SK-N-SH (cell line): ENCODE measurements around the gene HSPA1L. TPM values are rescaled to one million over a fixed set of nuclear protein-coding genes. Genes with fewer than 3 reads are reported as not detected.
A peak's percentile ranks its signal among the peaks of the same experiment; 100 is the strongest.

ENCODE experiments used
- CTCF ChIA-PET: fragments of 300-600, 350-600 bp; formaldehyde crosslinking; extraction: SDS; loops from one replicate; lab custom pipeline; 2021; lab: Yijun Ruan, JAX
- POLR2A ChIA-PET: fragments of 350-600 bp; sonication (Branson Sonifier 250); formaldehyde crosslinking; extraction: SDS; loops from one replicate; lab custom pipeline; 2020; ENCODE audit warnings: antibody characterized with exemption, inconsistent platforms; lab: Yijun Ruan, JAX
- DNase-seq: peaks from one replicate; pipeline ENCODE4 v3.0.0; 2012
- H2AFZ ChIP-seq: fragments of 200-600 bp; sonication (generic); 2 replicates; pipeline ENCODE4 v1.8.1; 2016; ENCODE audit warnings: antibody characterized with exemption, mild to moderate bottlenecking, low read depth
- H3F3A ChIP-seq: fragments of 200-600 bp; sonication (generic); replicated peaks from 2 replicates; pipeline ENCODE3; 2016; ENCODE audit warnings: antibody characterized with exemption, mild to moderate bottlenecking; ENCODE audit not compliant: insufficient read depth
- H3K27ac ChIP-seq, 2 experiments: fragments of 200-500 bp in 1 of 2; fragments of 200-600 bp in 1 of 2; sonication (Bioruptor generic) in 1 of 2; sonication (generic), shearing (Covaris generic) in 1 of 2; 2 replicates each; pipeline versions ENCODE4 v1.5.1 to v1.6.1; 2014 to 2016; ENCODE audit warnings: low read depth in 2 of 2, inconsistent platforms in 1 of 2, low read length in 1 of 2, mild to moderate bottlenecking in 1 of 2, mixed read lengths in 1 of 2
- H3K27me3 ChIP-seq: fragments of 200-600 bp; sonication (generic), shearing (Covaris generic); 2 replicates; pipeline ENCODE4 v1.6.1; 2016; ENCODE audit warnings: mixed run types; ENCODE audit not compliant: insufficient read depth
- H3K36me3 ChIP-seq, 2 experiments: fragments of 200-500 bp in 1 of 2; fragments of 200-600 bp in 1 of 2; sonication (Bioruptor generic) in 1 of 2; sonication (generic) in 1 of 2; replicated peaks in 1 of 2; 2 replicates each; pipeline versions ENCODE3 to v1.5.1; 2014 to 2016; ENCODE audit warnings: low read length in 1 of 2, mild to moderate bottlenecking in 1 of 2; ENCODE audit not compliant: insufficient read depth in 2 of 2, control insufficient read depth in 1 of 2
- H3K4me1 ChIP-seq, 2 experiments: fragments of 200-500 bp in 1 of 2; fragments of 200-600 bp in 1 of 2; sonication (Bioruptor generic) in 1 of 2; sonication (generic), shearing (Covaris generic) in 1 of 2; 2 replicates each; pipeline versions ENCODE4 v1.5.1 to v1.6.1; 2014 to 2016; ENCODE audit warnings: low read depth in 1 of 2, low read length in 1 of 2, mixed run types in 1 of 2; ENCODE audit not compliant: insufficient read depth in 2 of 2, control insufficient read depth in 1 of 2
- H3K4me2 ChIP-seq: fragments of 200-600 bp; sonication (generic), shearing (Covaris generic); 2 replicates; pipeline ENCODE4 v1.6.1; 2017; ENCODE audit warnings: mixed run types
- H3K4me3 ChIP-seq, 2 experiments: fragments of 200-500 bp in 1 of 2; fragments of 200-600 bp in 1 of 2; sonication (Bioruptor generic) in 1 of 2; sonication (generic), shearing (Covaris generic) in 1 of 2; 2 replicates each; pipeline versions ENCODE4 v1.5.1 to v1.8.1; 2014 to 2016; ENCODE audit warnings: low read depth in 2 of 2, inconsistent platforms in 1 of 2, low read length in 1 of 2, mild to moderate bottlenecking in 1 of 2, mixed read lengths in 1 of 2, moderate library complexity in 1 of 2
- H3K79me2 ChIP-seq: fragments of 200-600 bp; sonication (generic); 2 replicates; pipeline ENCODE4 v1.8.1; 2017; ENCODE audit warnings: mild to moderate bottlenecking; ENCODE audit not compliant: insufficient read depth
- H3K9ac ChIP-seq: fragments of 200-600 bp; sonication (generic); 2 replicates; pipeline ENCODE4 v1.6.1; 2017; ENCODE audit warnings: mixed run types
- H3K9me2 ChIP-seq: fragments of 200-600 bp; sonication (generic); 2 replicates; pipeline ENCODE4 v1.6.1; 2017; ENCODE audit warnings: mixed run types
- H3K9me3 ChIP-seq: fragments of 200-600 bp; sonication (generic); 2 replicates; pipeline ENCODE4 v1.6.1; 2017; ENCODE audit warnings: mixed run types, mild to moderate bottlenecking, moderate library complexity
- H4K20me1 ChIP-seq: fragments of 200-600 bp; sonication (generic); 2 replicates; pipeline ENCODE4 v1.6.1; 2017; ENCODE audit warnings: mild to moderate bottlenecking, mixed run types; ENCODE audit not compliant: insufficient read depth
- CHD2 ChIP-seq: fragments of 150-350 bp; IDR thresholded peaks from 2 replicates; pipeline ENCODE4 v1.6.1; 2018; ENCODE audit warnings: low read length; ENCODE audit not compliant: partially characterized antibody
- EP300 ChIP-seq, 2 experiments: IDR thresholded peaks; 2 replicates each; pipeline versions ENCODE4 v1.4.0 to v1.6.1; 2012; ENCODE audit warnings: borderline replicate concordance in 1 of 2, low read depth in 1 of 2, low read length in 1 of 2
- MAX ChIP-seq: IDR thresholded peaks from 2 replicates; pipeline ENCODE4 v1.4.0; 2012; ENCODE audit warnings: low read depth
- POLR2AphosphoS5 ChIP-seq: IDR thresholded peaks from 2 replicates; pipeline ENCODE4 v1.6.1; 2012; ENCODE audit warnings: low read depth, low read length
- RCOR1 ChIP-seq: fragments of 150-350 bp; IDR thresholded peaks from 2 replicates; pipeline ENCODE4 v1.6.1; 2017; ENCODE audit warnings: antibody characterized with exemption, low read length
- SIN3A ChIP-seq: IDR thresholded peaks from 2 replicates; pipeline ENCODE4 v1.6.1; 2012; ENCODE audit warnings: low read depth, mild to moderate bottlenecking, low read length, moderate library complexity, borderline replicate concordance
- TEAD4 ChIP-seq: IDR thresholded peaks from 2 replicates; pipeline ENCODE4 v1.4.0; 2012; ENCODE audit warnings: mild to moderate bottlenecking, borderline replicate concordance; ENCODE audit not compliant: insufficient read depth
- WGBS: methylation state at CpG from one replicate; pipeline ENCODE4 v1.1.6; 2017; ENCODE audit warnings: low lambda C conversion rate; 5-methylcytosine and 5-hydroxymethylcytosine counted together
- polyA plus RNA-seq, 3 experiments: library from polyadenylated mRNA; depleted of rRNA; stranded (reverse); fragments of >200 nt; gene quantifications; 2 replicates each; pipeline ENCODE4 v1.2.3, GENCODE V29; 2012
- TF ChIP-seq, protein P1 (sequence below): fragments of 200-600 bp; sonication (generic); IDR thresholded peaks from 2 replicates; pipeline ENCODE4 v1.6.1; 2017; ENCODE audit warnings: antibody characterized with exemption, mild to moderate bottlenecking, moderate library complexity

The HSPA1L gene
- polyA plus RNA-seq, 1 of the 3 experiments (the other 2 are of a cell fraction), result 0.69 TPM

- no peak for DNase-seq
- CTCF ChIA-PET, result interaction anchor here (0.5 to 1.4 kb wide), 9 partner anchors 26 to 156 kb away, joined by 3 to 7 read pairs (median 3); partner anchors contain the start of genes LY6G5C and VARS1
- no peaks in the 10 kb centered on the region for H3K27me3 ChIP-seq
- no peaks in the 10 kb centered on the region for H3K9me3 ChIP-seq
- peaks cover 23 to 52% of the 10 kb centered on the region in 2 experiments for H3K36me3 ChIP-seq
- H3F3A ChIP-seq, result peaks cover 70% of the 10 kb centered on the region
- no peak overlapping the region for H2AFZ ChIP-seq
- TF ChIP-seq TEAD4 (no peak), POLR2AphosphoS5 (peak; percentile 3; the same call in 1 of the 2 replicates), CHD2 (no peak), EP300 (IDR thresholded peaks at IDR 0.05; ENCODE audit: borderline replicate concordance in 1 of 2, low read depth in 1 of 2, low read length in 1 of 2) (no peak), SIN3A (peak; percentile 16; the same call in 1 of the 2 replicates)
- TF ChIP-seq, protein P1, sequence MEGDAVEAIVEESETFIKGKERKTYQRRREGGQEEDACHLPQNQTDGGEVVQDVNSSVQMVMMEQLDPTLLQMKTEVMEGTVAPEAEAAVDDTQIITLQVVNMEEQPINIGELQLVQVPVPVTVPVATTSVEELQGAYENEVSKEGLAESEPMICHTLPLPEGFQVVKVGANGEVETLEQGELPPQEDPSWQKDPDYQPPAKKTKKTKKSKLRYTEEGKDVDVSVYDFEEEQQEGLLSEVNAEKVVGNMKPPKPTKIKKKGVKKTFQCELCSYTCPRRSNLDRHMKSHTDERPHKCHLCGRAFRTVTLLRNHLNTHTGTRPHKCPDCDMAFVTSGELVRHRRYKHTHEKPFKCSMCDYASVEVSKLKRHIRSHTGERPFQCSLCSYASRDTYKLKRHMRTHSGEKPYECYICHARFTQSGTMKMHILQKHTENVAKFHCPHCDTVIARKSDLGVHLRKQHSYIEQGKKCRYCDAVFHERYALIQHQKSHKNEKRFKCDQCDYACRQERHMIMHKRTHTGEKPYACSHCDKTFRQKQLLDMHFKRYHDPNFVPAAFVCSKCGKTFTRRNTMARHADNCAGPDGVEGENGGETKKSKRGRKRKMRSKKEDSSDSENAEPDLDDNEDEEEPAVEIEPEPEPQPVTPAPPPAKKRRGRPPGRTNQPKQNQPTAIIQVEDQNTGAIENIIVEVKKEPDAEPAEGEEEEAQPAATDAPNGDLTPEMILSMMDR, result peak; percentile 21
- TF ChIP-seq, all 33 proteins: peak for 3
- WGBS, result 3% methylated on average over 12 of the region's 12 CpGs
- peak overlapping the region; percentile 99 for H3K4me2 ChIP-seq
- H3K4me3 ChIP-seq, result peak overlapping the region; percentile 66 to 96
- H3K9ac ChIP-seq, result peak overlapping the region; percentile 88
- H3K27ac ChIP-seq, result peak overlapping the region in 1 of 2 experiments; percentile 90; a peak in 2 of 4 replicates
- H3K9me2 ChIP-seq, result no peaks in the 10 kb centered on the region
- peaks cover 48% of the 10 kb centered on the region for H3K79me2 ChIP-seq
- POLR2A ChIA-PET, result interaction anchor here (0.7 to 3.2 kb wide), 6 partner anchors 7 to 161 kb away, joined by 3 to 16 read pairs (median 4); partner anchors contain the start of genes LSM2 and NEU1
- peaks cover 14 to 18% of the 10 kb centered on the region in 2 experiments; a peak in 2 of 4 replicates for H3K4me1 ChIP-seq
- peaks cover 52% of the 10 kb centered on the region for H4K20me1 ChIP-seq
Observed at GRCh38 chr6:31836474-31837368, 21.6 kb upstream of the HSPA1L start.

DNA sequence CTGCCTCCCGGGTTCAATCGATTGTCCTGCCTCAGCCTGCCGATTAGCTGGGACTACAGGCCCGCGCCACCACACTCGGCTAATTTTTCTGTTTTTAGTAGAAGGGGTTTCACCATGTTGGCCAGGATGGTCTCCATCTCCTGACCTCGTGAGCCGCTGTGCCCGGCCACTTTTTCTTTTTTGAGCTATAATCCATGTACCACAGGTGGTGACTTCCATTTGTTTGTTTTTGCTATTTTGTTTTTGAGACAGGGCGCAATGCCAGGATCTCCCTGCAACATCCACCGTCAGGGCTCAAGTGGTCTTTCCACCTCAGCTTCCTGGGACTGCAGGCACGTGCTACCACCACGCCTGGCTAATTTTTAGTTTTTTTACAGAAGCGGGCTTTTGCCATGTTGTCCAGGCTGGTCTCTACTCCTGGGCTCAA is 21.0 kb upstream of the HSPA1L start:
- peak overlapping the region; percentile 88 for H3K9ac ChIP-seq
- H3K4me1 ChIP-seq, result peaks cover 14 to 25% of the 10 kb centered on the region in 2 experiments; a peak in 2 of 4 replicates
- peak overlapping the region; percentile 66 to 96 for H3K4me3 ChIP-seq
- H3K79me2 ChIP-seq, result peaks cover 55% of the 10 kb centered on the region
- DNase-seq, result no peak
- H2AFZ ChIP-seq, result no peak overlapping the region
- TF ChIP-seq RCOR1 (no peak), POLR2AphosphoS5 (peak; percentile 21; the same call in 1 of the 2 replicates), MAX (peak; percentile 36; the same call in 1 of the 2 replicates)
- no peaks in the 10 kb centered on the region for H3K27me3 ChIP-seq
- 4% methylated on average over 14 of the region's 14 CpGs for WGBS
- ChIA-PET CTCF (interaction anchor here (0.8 to 1.4 kb wide), 5 partner anchors 27 to 155 kb away, joined by 3 to 4 read pairs (median 3); partner anchors contain the start of gene LY6G5C), POLR2A (interaction anchor here (0.7 to 3.2 kb wide), 6 partner anchors 8 to 100 kb away, joined by 3 to 16 read pairs (median 4); partner anchors contain the start of gene NEU1)
- peaks cover 63% of the 10 kb centered on the region for H3F3A ChIP-seq
- H3K36me3 ChIP-seq, result peaks cover 23 to 51% of the 10 kb centered on the region in 2 experiments
- peaks cover 52% of the 10 kb centered on the region for H4K20me1 ChIP-seq
- H3K9me2 ChIP-seq, result no peaks in the 10 kb centered on the region
- peak overlapping the region in 1 of 2 experiments; percentile 90; a peak in 2 of 4 replicates for H3K27ac ChIP-seq
- peak overlapping the region; percentile 99 for H3K4me2 ChIP-seq
- H3K9me3 ChIP-seq, result no peaks in the 10 kb centered on the region
